SW480 (cell line): ENCODE data around the gene LSM12.

Experiments used
- DNase-seq: peaks from one replicate; pipeline ENCODE4 v3.0.0-alpha.2; 2016; ENCODE audit warnings: low spot score

LSM12 gene

GRCh38 chr17:43987131-43988021, 79.1 kb downstream of the LSM12 start:
- no peak for DNase-seq

- DNase-seq: no peak
Measured at GRCh38 chr17:43986225-43986981, 80.1 kb downstream of the LSM12 start.

GRCh38 chr17:43984521-43984920, 82.0 kb downstream of the LSM12 start:
- DNase-seq: no peak
